ENCODE data around the gene SLC16A1.
"Not testable (repeated sequence)": the region's sequence is repeated elsewhere in the genome, so short reads cannot be mapped to it uniquely, and the experiment has no call there.

Gene SLC16A1

DNA sequence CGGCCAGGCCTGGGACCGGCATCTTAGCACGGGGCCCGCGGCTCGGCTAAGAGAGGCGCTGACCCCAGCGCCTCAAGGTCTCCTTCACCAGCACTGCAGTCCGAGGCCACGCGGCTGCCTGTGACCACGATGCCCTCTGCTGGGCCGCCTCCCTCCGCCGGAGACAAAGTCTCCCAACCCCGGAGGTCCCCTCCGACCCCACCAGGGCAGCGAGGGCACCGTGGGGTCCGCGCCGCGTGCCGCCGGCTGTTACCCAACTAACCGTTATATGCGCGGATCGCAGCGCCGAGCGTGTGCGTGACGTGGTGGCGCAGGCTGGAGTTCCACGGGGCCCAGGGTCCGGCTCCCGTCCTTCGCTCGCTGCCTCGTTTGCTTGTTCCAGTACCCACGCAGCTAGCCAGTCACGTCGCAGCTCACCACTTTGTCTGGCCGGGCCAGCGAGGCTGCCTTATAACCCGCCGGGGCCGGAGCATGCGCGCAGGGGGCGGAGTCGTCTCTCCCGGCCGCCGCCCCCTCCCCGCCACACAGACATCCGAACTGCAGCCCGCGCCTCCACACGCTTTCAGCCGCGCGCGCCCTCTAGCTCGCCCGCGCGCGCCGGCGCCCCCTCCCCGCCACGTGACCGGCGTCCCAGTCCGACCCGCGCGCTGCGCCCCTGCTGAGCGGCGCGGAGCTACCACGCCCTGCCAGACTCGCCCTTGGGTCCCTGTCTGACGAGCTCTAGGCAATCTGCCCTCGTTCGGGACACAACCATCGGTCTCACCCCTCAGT is at the start of gene SLC16A1:
TSS of gene SLC16A1 (minus strand) at position 424 of the 771 bp plus-strand sequence. CDS start 26,888 bp downstream, outside the sequence.
- Histone ChIP-seq H3K27me3 (ENCODE audit: insufficient read depth, low read length) (no peaks in the 10 kb centered on the region), H3K4me3 (ENCODE audit: low read length) (peak within 1 kb of the TSS; percentile 93), H3K27ac (ENCODE audit: low read length) (peak within 1 kb of the TSS; percentile 66), H3K4me1 (ENCODE audit: insufficient read depth, low read length) (peaks cover 29% of the 10 kb centered on the region; the same call in 1 of the 2 replicates), H3K9ac (ENCODE audit: low read depth, low read length) (peak within 1 kb of the TSS; percentile 95), H3K36me3 (ENCODE audit: insufficient read depth, low read depth, low read length) (peaks cover 47% of the 10 kb centered on the region), H3K9me3 (ENCODE audit: insufficient read depth, low read depth, low read length) (no peaks in the 10 kb centered on the region)

GRCh38 chr1:113003751-113004690 is 48.0 kb upstream of the SLC16A1 start:
- Histone ChIP-seq H3K4me3 (ENCODE audit: low read length) (no peak overlapping the region), H3K9me3 (ENCODE audit: insufficient read depth, low read depth, low read length) (no peaks in the 10 kb centered on the region), H3K27ac (ENCODE audit: low read length) (no peak overlapping the region), H3K4me1 (ENCODE audit: insufficient read depth, low read length) (no peaks in the 10 kb centered on the region), H3K36me3 (ENCODE audit: insufficient read depth, low read depth, low read length) (peaks cover 7% of the 10 kb centered on the region; the same call in 1 of the 2 replicates), H3K9ac (ENCODE audit: low read depth, low read length) (no peak overlapping the region), H3K27me3 (ENCODE audit: insufficient read depth, low read length) (no peaks in the 10 kb centered on the region)

GRCh38 chr1:113002297-113002696 is 46.3 kb upstream of the SLC16A1 start:
- Histone ChIP-seq H3K4me3 (ENCODE audit: low read length) (no peak overlapping the region), H3K36me3 (ENCODE audit: insufficient read depth, low read depth, low read length) (peaks cover 10% of the 10 kb centered on the region; the same call in 1 of the 2 replicates), H3K27me3 (ENCODE audit: insufficient read depth, low read length) (no peaks in the 10 kb centered on the region), H3K4me1 (ENCODE audit: insufficient read depth, low read length) (no peaks in the 10 kb centered on the region), H3K9ac (ENCODE audit: low read depth, low read length) (no peak overlapping the region), H3K27ac (ENCODE audit: low read length) (no peak overlapping the region), H3K9me3 (ENCODE audit: insufficient read depth, low read depth, low read length) (no peaks in the 10 kb centered on the region)

DNA sequence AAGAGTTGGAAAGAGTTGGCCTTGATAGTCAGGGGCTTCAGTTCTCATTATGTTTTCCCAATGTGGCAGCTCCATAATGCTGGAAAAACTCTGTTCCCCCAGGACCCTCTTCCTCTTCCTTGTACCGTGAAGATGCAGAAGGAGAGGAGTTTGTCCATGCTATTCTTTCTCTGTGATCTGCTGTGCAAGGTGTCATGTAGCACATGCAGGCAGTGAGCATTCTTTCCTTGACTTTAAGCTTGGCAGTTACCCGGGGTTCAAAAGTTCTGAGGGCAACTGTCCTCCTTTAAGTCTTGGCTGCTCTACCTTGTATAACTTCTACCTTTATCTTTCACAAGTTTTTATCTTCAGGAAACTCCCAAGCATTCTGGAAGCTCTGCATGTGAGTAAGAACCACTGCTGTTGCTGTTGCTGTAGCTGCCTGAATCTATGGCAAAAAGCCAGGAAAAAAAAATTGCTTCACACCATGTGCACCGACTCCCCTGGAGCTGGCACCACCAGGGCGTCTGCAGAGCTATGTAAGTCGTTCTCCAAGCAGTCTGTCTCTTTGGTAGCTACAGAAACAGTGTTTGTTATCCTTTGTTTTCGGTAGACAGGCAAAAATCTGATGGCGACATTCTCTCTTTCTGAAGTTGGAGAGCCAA is 42.7 kb upstream of the SLC16A1 start:
- no peaks in the 10 kb centered on the region for H3K9me3 ChIP-seq (ENCODE audit: insufficient read depth, low read depth, low read length)
- H3K27ac ChIP-seq (ENCODE audit: low read length) = no peak overlapping the region
- H3K9ac ChIP-seq (ENCODE audit: low read depth, low read length) = no peak overlapping the region
- H3K36me3 ChIP-seq (ENCODE audit: insufficient read depth, low read depth, low read length) = peaks cover 10% of the 10 kb centered on the region; the same call in 1 of the 2 replicates
- no peaks in the 10 kb centered on the region for H3K27me3 ChIP-seq (ENCODE audit: insufficient read depth, low read length)
- no peak overlapping the region for H3K4me3 ChIP-seq (ENCODE audit: low read length)
- H3K4me1 ChIP-seq (ENCODE audit: insufficient read depth, low read length) = no peaks in the 10 kb centered on the region

DNA sequence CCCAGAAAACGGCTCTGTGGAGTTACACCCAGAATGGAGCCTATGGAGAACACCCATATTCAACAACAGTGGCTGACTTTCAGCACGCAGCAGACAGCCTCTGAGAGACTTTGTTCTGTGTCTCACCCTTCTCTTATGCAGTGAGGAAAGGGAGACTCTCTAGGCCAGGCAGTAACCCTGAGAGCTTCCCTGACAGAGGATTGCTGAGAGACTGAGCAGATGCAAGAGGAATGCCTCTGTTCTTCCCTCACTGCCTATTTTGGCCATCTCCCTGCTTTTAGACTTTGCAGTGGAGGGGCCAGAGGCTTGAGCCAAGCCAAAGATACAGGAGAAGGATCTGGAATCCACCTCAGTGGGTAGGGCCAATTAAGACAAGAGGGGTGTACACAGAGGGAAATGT is 41.8 kb upstream of the SLC16A1 start:
- no peaks in the 10 kb centered on the region for H3K27me3 ChIP-seq (ENCODE audit: insufficient read depth, low read length)
- H3K27ac ChIP-seq (ENCODE audit: low read length) = no peak overlapping the region
- no peak overlapping the region for H3K4me3 ChIP-seq (ENCODE audit: low read length)
- H3K36me3 ChIP-seq (ENCODE audit: insufficient read depth, low read depth, low read length) = peaks cover 10% of the 10 kb centered on the region; the same call in 1 of the 2 replicates
- no peaks in the 10 kb centered on the region for H3K9me3 ChIP-seq (ENCODE audit: insufficient read depth, low read depth, low read length)
- no peak overlapping the region for H3K9ac ChIP-seq (ENCODE audit: low read depth, low read length)
- H3K4me1 ChIP-seq (ENCODE audit: insufficient read depth, low read length) = peaks cover 2% of the 10 kb centered on the region; the same call in 1 of the 2 replicates

DNA sequence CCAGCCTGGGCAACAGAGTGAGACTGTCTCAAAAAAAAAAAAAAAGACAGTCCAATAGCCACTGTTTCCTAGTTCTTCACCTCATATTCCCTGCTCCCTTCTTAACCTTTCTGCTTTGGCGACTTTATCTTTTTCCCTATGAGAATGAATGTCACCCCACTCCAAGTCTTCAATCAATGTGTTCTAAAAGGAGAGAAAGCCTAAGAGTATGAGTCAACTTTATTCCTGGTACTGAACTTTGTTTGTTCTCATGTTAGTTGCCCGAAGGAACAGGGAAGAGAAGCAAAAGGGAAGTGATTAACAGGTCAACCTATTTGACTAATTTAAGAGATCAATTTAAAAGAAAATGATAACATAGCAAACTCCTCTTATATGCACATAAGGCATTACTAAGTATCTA is 39.9 kb upstream of the SLC16A1 start:
- no peak overlapping the region for H3K4me3 ChIP-seq (ENCODE audit: low read length)

GRCh38 chr1:112995021-112995420 is 39.0 kb upstream of the SLC16A1 start:
- not testable (repeated sequence) for H3K27me3 ChIP-seq (ENCODE audit: insufficient read depth, low read length); H3K27ac ChIP-seq (ENCODE audit: low read length); H3K4me3 ChIP-seq (ENCODE audit: low read length); H3K9me3 ChIP-seq (ENCODE audit: insufficient read depth, low read depth, low read length); H3K9ac ChIP-seq (ENCODE audit: low read depth, low read length); H3K4me1 ChIP-seq (ENCODE audit: insufficient read depth, low read length)
- H3K36me3 ChIP-seq (ENCODE audit: insufficient read depth, low read depth, low read length) = peaks cover 10% of the 10 kb centered on the region; the same call in 1 of the 2 replicates

More for the DNA sequence above, 39.9 kb upstream of the SLC16A1 start:
- Histone ChIP-seq H3K27ac (ENCODE audit: low read length) (no peak overlapping the region), H3K9ac (ENCODE audit: low read depth, low read length) (no peak overlapping the region), H3K36me3 (ENCODE audit: insufficient read depth, low read depth, low read length) (peaks cover 10% of the 10 kb centered on the region; the same call in 1 of the 2 replicates), H3K4me1 (ENCODE audit: insufficient read depth, low read length) (peaks cover 4% of the 10 kb centered on the region; the same call in 1 of the 2 replicates), H3K9me3 (ENCODE audit: insufficient read depth, low read depth, low read length) (no peaks in the 10 kb centered on the region), H3K27me3 (ENCODE audit: insufficient read depth, low read length) (no peaks in the 10 kb centered on the region)

DNA sequence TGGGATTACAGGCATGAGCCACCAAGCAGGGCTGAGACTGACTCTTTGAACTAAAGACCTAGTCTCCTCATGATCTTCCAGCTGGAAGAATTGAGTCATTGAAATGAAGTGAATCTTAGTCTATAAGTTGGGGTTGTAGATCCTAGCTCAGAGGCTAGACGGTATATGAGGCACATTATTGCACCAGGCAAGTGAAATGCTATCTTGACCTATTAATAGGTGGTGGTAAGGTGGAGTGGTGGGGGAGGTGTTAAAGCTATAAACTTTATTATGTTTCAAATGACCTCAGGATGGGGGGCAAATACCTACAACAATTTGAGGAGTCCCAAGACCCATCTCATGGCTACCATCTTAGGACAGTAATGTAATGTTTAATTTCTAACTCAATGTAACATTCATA is 36.8 kb upstream of the SLC16A1 start:
- H3K27me3 ChIP-seq (ENCODE audit: insufficient read depth, low read length) = no peaks in the 10 kb centered on the region
- H3K4me1 ChIP-seq (ENCODE audit: insufficient read depth, low read length) = peaks cover 4% of the 10 kb centered on the region; the same call in 1 of the 2 replicates
- H3K4me3 ChIP-seq (ENCODE audit: low read length) = no peak overlapping the region
- H3K9ac ChIP-seq (ENCODE audit: low read depth, low read length) = no peak overlapping the region
- H3K9me3 ChIP-seq (ENCODE audit: insufficient read depth, low read depth, low read length) = no peaks in the 10 kb centered on the region
- no peaks in the 10 kb centered on the region for H3K36me3 ChIP-seq (ENCODE audit: insufficient read depth, low read depth, low read length)
- H3K27ac ChIP-seq (ENCODE audit: low read length) = no peak overlapping the region

DNA sequence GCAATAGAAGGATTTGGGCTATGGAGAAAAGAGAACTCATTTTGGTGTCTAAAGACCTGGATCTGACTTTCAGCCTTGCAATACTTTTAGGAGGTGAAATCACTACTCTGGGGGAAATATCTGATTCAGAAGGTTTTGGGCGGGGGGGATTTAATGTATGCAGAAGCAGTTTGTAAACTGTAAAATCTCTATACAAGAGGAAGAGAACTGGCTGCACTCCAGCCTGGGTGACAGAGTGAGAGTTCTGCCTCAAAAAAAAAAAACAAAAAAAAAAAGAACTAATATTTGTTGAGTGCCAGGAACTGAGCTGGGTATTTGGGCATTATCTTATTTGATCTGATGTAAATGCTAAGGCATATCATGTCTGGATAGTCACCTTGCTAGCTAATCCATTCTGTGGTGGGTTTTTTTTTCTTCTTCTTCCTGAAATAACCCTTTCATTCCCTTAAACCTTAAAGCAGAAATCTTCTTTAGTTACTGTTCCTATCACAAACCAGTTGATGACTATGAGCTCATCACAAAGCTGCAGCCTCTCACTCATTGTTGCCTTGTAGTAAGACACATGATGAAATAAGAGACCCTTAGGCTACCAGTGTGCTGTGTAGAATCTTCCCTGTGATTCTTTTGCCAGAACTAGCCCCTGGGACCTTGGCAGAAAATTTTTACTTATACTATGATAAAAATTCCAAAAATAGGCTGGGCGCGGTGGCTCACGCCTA is 35.6 kb upstream of the SLC16A1 start:
- H3K27ac ChIP-seq (ENCODE audit: low read length) = no peak overlapping the region
- no peaks in the 10 kb centered on the region for H3K9me3 ChIP-seq (ENCODE audit: insufficient read depth, low read depth, low read length)
- no peak overlapping the region for H3K9ac ChIP-seq (ENCODE audit: low read depth, low read length)
- peaks cover 4% of the 10 kb centered on the region; the same call in 1 of the 2 replicates for H3K4me1 ChIP-seq (ENCODE audit: insufficient read depth, low read length)
- no peak overlapping the region for H3K4me3 ChIP-seq (ENCODE audit: low read length)
- H3K27me3 ChIP-seq (ENCODE audit: insufficient read depth, low read length) = no peaks in the 10 kb centered on the region
- H3K36me3 ChIP-seq (ENCODE audit: insufficient read depth, low read depth, low read length) = no peaks in the 10 kb centered on the region

DNA sequence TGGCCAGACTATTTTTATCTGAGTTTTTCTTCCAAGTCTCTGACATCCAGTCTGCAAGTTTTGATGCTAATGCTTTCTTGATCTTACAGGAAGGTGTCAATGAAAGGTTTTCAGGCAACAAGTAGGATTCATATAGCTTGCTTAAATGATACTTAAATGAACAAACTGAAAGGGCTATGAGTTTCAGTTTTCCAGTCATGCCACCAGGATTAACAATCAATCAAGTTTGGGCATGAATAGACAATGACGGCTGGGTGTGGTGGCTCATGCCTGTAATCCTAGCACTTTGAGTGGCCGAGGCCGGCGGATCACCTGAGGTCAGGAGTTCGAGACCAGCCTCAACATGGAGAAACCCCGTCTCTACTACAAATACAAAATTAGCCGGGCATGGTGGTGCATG is 34.3 kb upstream of the SLC16A1 start:
- peaks cover 4% of the 10 kb centered on the region; the same call in 1 of the 2 replicates for H3K4me1 ChIP-seq (ENCODE audit: insufficient read depth, low read length)
- no peak overlapping the region for H3K4me3 ChIP-seq (ENCODE audit: low read length)
- no peaks in the 10 kb centered on the region for H3K9me3 ChIP-seq (ENCODE audit: insufficient read depth, low read depth, low read length)
- no peak overlapping the region for H3K27ac ChIP-seq (ENCODE audit: low read length)
- no peak overlapping the region for H3K9ac ChIP-seq (ENCODE audit: low read depth, low read length)
- no peaks in the 10 kb centered on the region for H3K36me3 ChIP-seq (ENCODE audit: insufficient read depth, low read depth, low read length)
- H3K27me3 ChIP-seq (ENCODE audit: insufficient read depth, low read length) = no peaks in the 10 kb centered on the region

GRCh38 chr1:112988367-112988766 is 32.4 kb upstream of the SLC16A1 start:
- Histone ChIP-seq H3K9ac (ENCODE audit: low read depth, low read length) (no peak overlapping the region), H3K27me3 (ENCODE audit: insufficient read depth, low read length) (no peaks in the 10 kb centered on the region), H3K9me3 (ENCODE audit: insufficient read depth, low read depth, low read length) (no peaks in the 10 kb centered on the region), H3K4me3 (ENCODE audit: low read length) (no peak overlapping the region), H3K27ac (ENCODE audit: low read length) (no peak overlapping the region), H3K4me1 (ENCODE audit: insufficient read depth, low read length) (peaks cover 4% of the 10 kb centered on the region; the same call in 1 of the 2 replicates), H3K36me3 (ENCODE audit: insufficient read depth, low read depth, low read length) (no peaks in the 10 kb centered on the region)
